Stimulated activated naive B cell treated with anti-CD40 and anti-IgM and Interleukin-4, amounts not matched to agents 10 μg/mL and 1 μg/mL and 100 μg/mL, for 72 hours (primary cell): ENCODE measurements around the gene ST6GALNAC6.

Experiments used
- ATAC-seq, 2 donors: fragments of 150-1000 bp; cut with Tn5 transposase; replicated peaks; 2 replicates each; pipeline ENCODE4 v1.10.0; 2021; ENCODE audit warnings: moderate library complexity in 1 of 2
- DNase-seq: peaks from one replicate; pipeline ENCODE4 v3.0.0; 2021
- H3K27ac Mint-ChIP-seq: one replicate; pipeline ENCODE4 v1.8.0; 2022; ENCODE audit warnings: mild to moderate bottlenecking, mixed read lengths
- H3K27me3 Mint-ChIP-seq, 2 donors: one replicate each; pipeline ENCODE4 v1.8.0; 2022; ENCODE audit warnings: mixed read lengths in 2 of 2
- H3K36me3 Mint-ChIP-seq, 2 donors: one replicate each; pipeline ENCODE4 v1.8.0; 2022; ENCODE audit warnings: mixed read lengths in 2 of 2, mild to moderate bottlenecking in 1 of 2
- H3K4me1 Mint-ChIP-seq, 2 donors: one replicate each; pipeline ENCODE4 v1.8.0; 2022; ENCODE audit warnings: mixed read lengths in 2 of 2, mild to moderate bottlenecking in 1 of 2
- H3K4me3 Mint-ChIP-seq, 2 donors: one replicate each; pipeline ENCODE4 v1.8.0; 2022; ENCODE audit warnings: mild to moderate bottlenecking in 2 of 2, mixed read lengths in 2 of 2, moderate library complexity in 1 of 2
- H3K9me3 Mint-ChIP-seq, 2 donors: one replicate each; pipeline ENCODE4 v1.8.0; 2022; ENCODE audit warnings: mixed read lengths in 2 of 2, mild to moderate bottlenecking in 1 of 2

ST6GALNAC6 gene

GRCh38 chr9:127860260-127860659 lies 39.1 kb downstream of the ST6GALNAC6 start:
- no peak for DNase-seq
- Mint-ChIP-seq H3K27me3 (no peaks in the 10 kb centered on the region), H3K9me3 (no peaks in the 10 kb centered on the region), H3K27ac (no peak overlapping the region), H3K4me1 (peaks cover 42 to 70% of the 10 kb centered on the region in 2 donors), H3K4me3 (no peak overlapping the region), H3K36me3 (no peaks in the 10 kb centered on the region)
- ATAC-seq, result no peak

DNA sequence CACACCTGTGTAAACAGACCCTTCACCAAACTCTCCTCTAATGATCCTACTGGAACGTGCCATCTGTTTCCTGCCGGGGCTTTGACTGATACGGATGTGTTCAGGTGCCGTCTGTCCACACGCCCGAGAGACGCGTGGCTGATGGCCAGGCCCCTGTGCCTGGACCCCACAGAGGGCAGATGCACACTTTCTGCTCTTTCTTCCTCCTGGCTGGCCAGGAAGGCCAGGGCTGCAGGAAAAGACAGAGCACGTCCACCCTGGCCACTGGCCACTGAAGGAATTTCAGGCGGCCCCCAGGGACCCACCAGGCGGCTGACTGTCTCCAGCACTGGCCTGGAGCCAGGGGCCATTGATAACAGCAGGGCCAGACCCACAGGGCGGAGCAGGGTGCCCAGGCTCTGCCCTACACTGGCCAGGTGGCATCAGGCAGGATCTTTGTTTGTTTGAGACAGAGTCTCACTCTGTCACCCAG lies 41.3 kb downstream of the ST6GALNAC6 start:
- DNase-seq (no peak), ATAC-seq (no peak)
- peaks cover 43 to 72% of the 10 kb centered on the region in 2 donors for H3K4me1 Mint-ChIP-seq
- no peak overlapping the region for H3K4me3 Mint-ChIP-seq
- no peaks in the 10 kb centered on the region for H3K27me3 Mint-ChIP-seq
- H3K36me3 Mint-ChIP-seq, result no peaks in the 10 kb centered on the region
- no peaks in the 10 kb centered on the region for H3K9me3 Mint-ChIP-seq
- no peak overlapping the region for H3K27ac Mint-ChIP-seq

- DNase-seq (no peak), ATAC-seq (no peak)
- H3K36me3 Mint-ChIP-seq, result no peaks in the 10 kb centered on the region
- no peaks in the 10 kb centered on the region for H3K27me3 Mint-ChIP-seq
- H3K27ac Mint-ChIP-seq, result no peak overlapping the region
- no peaks in the 10 kb centered on the region for H3K9me3 Mint-ChIP-seq
- H3K4me3 Mint-ChIP-seq, result no peak overlapping the region
- H3K4me1 Mint-ChIP-seq, result peaks cover 40 to 72% of the 10 kb centered on the region in 2 donors
Measured at GRCh38 chr9:127857278-127857677, 42.1 kb downstream of the ST6GALNAC6 start.

- Mint-ChIP-seq H3K4me3 (no peak overlapping the region), H3K9me3 (no peaks in the 10 kb centered on the region), H3K4me1 (peaks cover 41 to 72% of the 10 kb centered on the region in 2 donors), H3K27ac (no peak overlapping the region), H3K27me3 (no peaks in the 10 kb centered on the region), H3K36me3 (no peaks in the 10 kb centered on the region)
- ATAC-seq (no peak), DNase-seq (no peak)
Measured at GRCh38 chr9:127856729-127857116, 42.7 kb downstream of the ST6GALNAC6 start.

- no peak overlapping the region for H3K4me3 Mint-ChIP-seq
- peaks cover 0 to 5% of the 10 kb centered on the region in 2 donors for H3K36me3 Mint-ChIP-seq
- no peak for DNase-seq
- no peaks in the 10 kb centered on the region for H3K9me3 Mint-ChIP-seq
- H3K27me3 Mint-ChIP-seq, result no peaks in the 10 kb centered on the region
- no peak for ATAC-seq
- peak overlapping the region; percentile 14 for H3K27ac Mint-ChIP-seq
- H3K4me1 Mint-ChIP-seq, result peaks cover 39 to 71% of the 10 kb centered on the region in 2 donors
Measured at GRCh38 chr9:127856094-127856728, 43.2 kb downstream of the ST6GALNAC6 start.

GRCh38 chr9:127855522-127855921 lies 43.9 kb downstream of the ST6GALNAC6 start:
- H3K9me3 Mint-ChIP-seq, result peaks cover 0 to 1% of the 10 kb centered on the region in 2 donors
- DNase-seq (no peak), ATAC-seq (no peak)
- no peaks in the 10 kb centered on the region for H3K27me3 Mint-ChIP-seq
- H3K36me3 Mint-ChIP-seq, result peaks cover 2 to 8% of the 10 kb centered on the region in 2 donors
- no peak overlapping the region for H3K27ac Mint-ChIP-seq
- peaks cover 34 to 64% of the 10 kb centered on the region in 2 donors for H3K4me1 Mint-ChIP-seq
- H3K4me3 Mint-ChIP-seq, result no peak overlapping the region

GRCh38 chr9:127854960-127855359 lies 44.4 kb downstream of the ST6GALNAC6 start:
- Mint-ChIP-seq H3K9me3 (peaks cover 0 to 4% of the 10 kb centered on the region in 2 donors), H3K4me1 (peaks cover 32 to 61% of the 10 kb centered on the region in 2 donors), H3K4me3 (peak overlapping the region in 1 of 2 donors; percentile 25), H3K27ac (peak overlapping the region; percentile 20), H3K36me3 (peaks cover 6 to 13% of the 10 kb centered on the region in 2 donors), H3K27me3 (no peaks in the 10 kb centered on the region)
- ATAC-seq, result no peak
- DNase-seq, result no peak

- Mint-ChIP-seq H3K27ac (peak within 1 kb of the TSS; percentile 90), H3K36me3 (peaks cover 11 to 20% of the 10 kb centered on the region in 2 donors), H3K4me1 (peaks cover 32 to 61% of the 10 kb centered on the region in 2 donors), H3K4me3 (peak within 1 kb of the TSS; percentile 91 to 94), H3K27me3 (no peaks in the 10 kb centered on the region), H3K9me3 (peaks cover 3 to 8% of the 10 kb centered on the region in 2 donors)
- ATAC-seq (peak; percentile 51 to 59), DNase-seq (no peak)
Measured at GRCh38 chr9:127854184-127854806, 45.1 kb downstream of the ST6GALNAC6 start, which contains the start of gene ENG. TSS of gene ENG (minus strand) at chr9:127854658. CDS start at chr9:127854355, 303 bp downstream.

DNA sequence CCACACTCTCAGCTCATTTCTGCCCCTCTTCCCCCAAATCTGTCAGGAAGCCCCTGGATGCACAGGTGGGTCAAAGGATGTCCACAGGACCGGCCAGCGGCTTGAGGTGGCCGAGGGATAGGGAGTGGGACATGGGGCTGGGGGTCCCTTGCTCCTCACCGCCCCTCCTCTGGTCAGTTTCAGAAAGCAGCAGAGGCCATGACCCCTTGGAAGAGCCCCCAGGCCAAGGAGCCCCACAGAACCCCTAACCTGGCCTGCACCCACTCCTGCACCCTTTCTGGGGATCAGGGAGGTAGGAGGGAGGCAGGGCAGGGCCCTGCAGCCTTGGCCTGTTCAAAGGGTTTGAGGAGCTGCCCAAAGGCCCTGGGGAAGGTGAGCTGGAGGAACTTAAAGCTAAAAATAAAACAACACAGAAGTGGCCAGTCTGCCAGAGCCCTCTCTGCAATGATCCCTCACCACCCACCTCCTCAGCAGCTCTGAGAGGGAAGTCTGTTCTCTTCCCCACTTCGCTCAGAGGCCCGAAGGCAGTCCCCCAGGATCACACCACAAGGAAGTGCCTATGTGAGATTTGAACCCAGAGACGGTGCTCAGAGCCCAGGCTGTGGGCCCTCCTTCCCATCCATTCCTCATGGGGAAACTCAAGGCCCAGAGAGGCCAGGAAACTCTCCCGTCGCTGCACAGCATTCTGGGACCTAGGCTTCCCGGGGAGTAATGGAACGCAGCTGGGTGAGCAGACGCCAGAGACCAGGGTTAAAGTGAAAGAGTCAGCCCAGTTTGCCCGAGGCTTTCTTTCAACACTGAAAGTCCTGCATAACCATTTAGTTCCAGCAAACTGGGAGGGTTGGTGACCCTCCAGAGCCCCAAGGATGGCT lies 45.9 kb downstream of the ST6GALNAC6 start:
- DNase-seq (no peak), ATAC-seq (peak; percentile 43 to 49)
- Mint-ChIP-seq H3K27me3 (no peaks in the 10 kb centered on the region), H3K36me3 (peaks cover 18 to 28% of the 10 kb centered on the region in 2 donors), H3K27ac (peak overlapping the region; percentile 90), H3K4me1 (peaks cover 32 to 54% of the 10 kb centered on the region in 2 donors), H3K9me3 (peaks cover 10 to 14% of the 10 kb centered on the region in 2 donors), H3K4me3 (peak overlapping the region; percentile 91 to 94)

DNA sequence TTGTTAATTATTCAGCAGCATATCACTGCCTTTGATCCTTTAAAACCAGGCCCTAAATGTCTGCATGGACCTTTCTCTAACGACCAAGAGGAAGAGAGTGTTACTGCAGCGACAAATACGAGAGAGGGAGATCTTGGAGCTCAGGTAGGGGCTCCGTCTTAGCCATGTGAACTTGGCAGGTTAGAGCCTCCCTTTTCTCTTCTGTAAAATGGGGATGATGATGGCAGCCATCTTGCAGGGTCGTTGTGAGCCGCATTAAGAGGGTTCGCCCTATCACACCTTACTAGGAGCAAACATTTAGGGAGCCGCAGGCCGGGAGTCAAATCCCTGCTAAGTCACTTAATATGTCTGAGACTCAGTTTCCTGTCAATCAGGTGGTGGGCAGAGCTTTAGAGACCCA lies 46.6 kb downstream of the ST6GALNAC6 start:
- H3K4me3 Mint-ChIP-seq, result peak overlapping the region; percentile 91 to 94
- peaks cover 12 to 17% of the 10 kb centered on the region in 2 donors for H3K9me3 Mint-ChIP-seq
- H3K27ac Mint-ChIP-seq, result peak overlapping the region; percentile 90
- H3K4me1 Mint-ChIP-seq, result peaks cover 29 to 49% of the 10 kb centered on the region in 2 donors
- H3K36me3 Mint-ChIP-seq, result peaks cover 23 to 34% of the 10 kb centered on the region in 2 donors
- no peaks in the 10 kb centered on the region for H3K27me3 Mint-ChIP-seq
- DNase-seq, result no peak
- no peak for ATAC-seq

- Mint-ChIP-seq H3K4me3 (no peak overlapping the region), H3K27ac (no peak overlapping the region), H3K27me3 (no peaks in the 10 kb centered on the region), H3K9me3 (peaks cover 12 to 17% of the 10 kb centered on the region in 2 donors), H3K36me3 (peaks cover 23 to 34% of the 10 kb centered on the region in 2 donors), H3K4me1 (peaks cover 21 to 28% of the 10 kb centered on the region in 2 donors)
- ATAC-seq, result no peak
- DNase-seq, result no peak
Measured at GRCh38 chr9:127850286-127850830, 49.0 kb downstream of the ST6GALNAC6 start.

GRCh38 chr9:127848756-127849504 lies 50.5 kb downstream of the ST6GALNAC6 start:
- H3K9me3 Mint-ChIP-seq, result peaks cover 12 to 17% of the 10 kb centered on the region in 2 donors
- H3K27me3 Mint-ChIP-seq, result no peaks in the 10 kb centered on the region
- ATAC-seq (no peak), DNase-seq (no peak)
- H3K36me3 Mint-ChIP-seq, result peaks cover 23 to 34% of the 10 kb centered on the region in 2 donors
- peaks cover 16 to 26% of the 10 kb centered on the region in 2 donors for H3K4me1 Mint-ChIP-seq
- H3K27ac Mint-ChIP-seq, result peak overlapping the region; percentile 56
- H3K4me3 Mint-ChIP-seq, result no peak overlapping the region
